ENCODE data around the gene ZSCAN2. TPM values are rescaled to one million over a fixed set of nuclear protein-coding genes. Genes with fewer than 3 reads are reported as not detected.
"Not testable (repeated sequence)": the region's sequence is repeated elsewhere in the genome, so short reads cannot be mapped to it uniquely, and the experiment has no call there.

Gene ZSCAN2
- 10 to 100 TPM; 23.6 to 31.3 TPM for total RNA-seq
- 18.8 TPM for polyA plus RNA-seq (2013, experiment 1 of 2)
- 18.4 TPM for polyA plus RNA-seq (2013, experiment 2 of 2)
- long read RNA-seq, experiment 1, partial matches to known transcripts: 1 of 4 reads
- long read RNA-seq, experiment 1, other reads (novel, unspliced or antisense): 1 of 4 reads
- long read RNA-seq, experiment 2, transcript ZSCAN2-214 (3 exons, 2,242 nt): major isoform, 7 of 17 reads
- long read RNA-seq, experiment 2, partial matches to known transcripts: 1 of 17 reads
- long read RNA-seq, experiment 2, other reads (novel, unspliced or antisense): 4 of 17 reads
- long read RNA-seq, experiment 3, transcript ZSCAN2-214 (3 exons, 2,242 nt): major isoform, 53 of 107 reads
- long read RNA-seq, experiment 3, transcript ZSCAN2-207 (3 exons, 3,813 nt): minor isoform, 24 of 107 reads
- long read RNA-seq, experiment 3, partial matches to known transcripts: 14 of 107 reads
- long read RNA-seq, experiment 3, other reads (novel, unspliced or antisense): 13 of 107 reads
- long read RNA-seq, experiment 4, transcript ZSCAN2-205 (3 exons, 906 nt): major isoform, 9 of 14 reads
- long read RNA-seq, experiment 4, partial matches to known transcripts: 0 of 14 reads
- long read RNA-seq, experiment 4, other reads (novel, unspliced or antisense): 4 of 14 reads

GRCh38 chr15:84600687-84601554 is at the start of gene ZSCAN2:
TSS of gene ZSCAN2 (plus strand) at chr15:84601009. CDS start at chr15:84603928, 2,919 bp downstream.
- Histone ChIP-seq H3K9me3 (ENCODE audit: control insufficient read depth, low read length) (no peaks in the 10 kb centered on the region), H3K27me3 (ENCODE audit: control insufficient read depth, insufficient read depth, low read length, poor library complexity, severe bottlenecking) (no peaks in the 10 kb centered on the region), H3K4me1 (ENCODE audit: control insufficient read depth, insufficient read depth, low read length) (no peaks in the 10 kb centered on the region), H3K9ac (ENCODE audit: extremely low read depth, low read length, poor library complexity, severe bottlenecking) (peak within 1 kb of the TSS; percentile 94), H3K4me3 (ENCODE audit: low read length) (peak within 1 kb of the TSS; percentile 98), H3K36me3 (ENCODE audit: control insufficient read depth, insufficient read depth, low read length) (peaks cover 21% of the 10 kb centered on the region), H3K27ac (ENCODE audit: low read depth, low read length) (peak within 1 kb of the TSS; percentile 93)
- 0 to 1% methylated on average over 18 to 68 of the region's 68 CpGs for WGBS, 2 experiments (ENCODE audit: insufficient coverage in 1 of 2, insufficient read length in 1 of 2)
- Mint-ChIP-seq H3K36me3 (ENCODE audit: low read depth) (peaks cover 23% of the 10 kb centered on the region), H3K9me3 (peaks cover 1% of the 10 kb centered on the region), H3K4me1 (peaks cover 19% of the 10 kb centered on the region), H3K4me3 (peak within 1 kb of the TSS; percentile 81), H3K27ac (peak within 1 kb of the TSS; percentile 91), H3K27me3 (ENCODE audit: insufficient read depth) (peaks cover 13% of the 10 kb centered on the region)
- peak; percentile 99 for DNase-seq
- TF ChIP-seq CTCF (conservative IDR thresholded peaks at IDR 0.05): no peak

GRCh38 chr15:84551624-84552023 is 49.2 kb upstream of the ZSCAN2 start:
- peaks cover 15% of the 10 kb centered on the region for H3K36me3 Mint-ChIP-seq (ENCODE audit: low read depth)
- H3K27me3 Mint-ChIP-seq (ENCODE audit: insufficient read depth); H3K27ac Mint-ChIP-seq; H3K27ac ChIP-seq (ENCODE audit: low read depth, low read length); H3K9ac ChIP-seq (ENCODE audit: extremely low read depth, low read length, poor library complexity, severe bottlenecking); H3K4me1 ChIP-seq (ENCODE audit: control insufficient read depth, insufficient read depth, low read length); H3K4me1 Mint-ChIP-seq; H3K27me3 ChIP-seq (ENCODE audit: control insufficient read depth, insufficient read depth, low read length, poor library complexity, severe bottlenecking); H3K4me3 Mint-ChIP-seq; H3K36me3 ChIP-seq (ENCODE audit: control insufficient read depth, insufficient read depth, low read length); H3K9me3 ChIP-seq (ENCODE audit: control insufficient read depth, low read length); H3K9me3 Mint-ChIP-seq; H3K4me3 ChIP-seq (ENCODE audit: low read length); DNase-seq: not testable (repeated sequence)
- 100% methylated on average over 1 of the region's 2 CpGs; no CpG with 5 or more reads in 1 of the 2 experiments for WGBS, 2 experiments (ENCODE audit: insufficient coverage in 1 of 2, insufficient read length in 1 of 2)

- Histone ChIP-seq H3K9me3 (ENCODE audit: control insufficient read depth, low read length) (no peaks in the 10 kb centered on the region), H3K9ac (ENCODE audit: extremely low read depth, low read length, poor library complexity, severe bottlenecking) (no peak overlapping the region), H3K4me1 (ENCODE audit: control insufficient read depth, insufficient read depth, low read length) (no peaks in the 10 kb centered on the region), H3K27ac (ENCODE audit: low read depth, low read length) (no peak overlapping the region), H3K27me3 (ENCODE audit: control insufficient read depth, insufficient read depth, low read length, poor library complexity, severe bottlenecking) (no peaks in the 10 kb centered on the region), H3K4me3 (ENCODE audit: low read length) (no peak overlapping the region), H3K36me3 (ENCODE audit: control insufficient read depth, insufficient read depth, low read length) (no peaks in the 10 kb centered on the region)
- Mint-ChIP-seq H3K27me3 (ENCODE audit: insufficient read depth) (no peaks in the 10 kb centered on the region), H3K9me3 (no peaks in the 10 kb centered on the region), H3K4me3 (no peak overlapping the region), H3K36me3 (ENCODE audit: low read depth) (peaks cover 17% of the 10 kb centered on the region), H3K27ac (no peak overlapping the region), H3K4me1 (peaks cover 3% of the 10 kb centered on the region)
- DNase-seq: no peak
- WGBS, 2 experiments (ENCODE audit: insufficient coverage in 1 of 2, insufficient read length in 1 of 2): 95 to 100% methylated on average over 1 of the region's 1 CpG
- TF ChIP-seq CTCF (conservative IDR thresholded peaks at IDR 0.05): no peak
Observed at GRCh38 chr15:84552896-84553295, 47.9 kb upstream of the ZSCAN2 start.

- H3K36me3 Mint-ChIP-seq (ENCODE audit: low read depth); H3K4me3 Mint-ChIP-seq; H3K4me1 ChIP-seq (ENCODE audit: control insufficient read depth, insufficient read depth, low read length); H3K27ac Mint-ChIP-seq; H3K27ac ChIP-seq (ENCODE audit: low read depth, low read length); H3K9me3 Mint-ChIP-seq; H3K36me3 ChIP-seq (ENCODE audit: control insufficient read depth, insufficient read depth, low read length); DNase-seq; H3K9ac ChIP-seq (ENCODE audit: extremely low read depth, low read length, poor library complexity, severe bottlenecking); H3K9me3 ChIP-seq (ENCODE audit: control insufficient read depth, low read length); H3K27me3 ChIP-seq (ENCODE audit: control insufficient read depth, insufficient read depth, low read length, poor library complexity, severe bottlenecking); H3K4me3 ChIP-seq (ENCODE audit: low read length); H3K27me3 Mint-ChIP-seq (ENCODE audit: insufficient read depth): not testable (repeated sequence)
- H3K4me1 Mint-ChIP-seq: peaks cover 16% of the 10 kb centered on the region
- WGBS, 2 experiments (ENCODE audit: insufficient coverage in 1 of 2, insufficient read length in 1 of 2): 100% methylated on average over 1 of the region's 3 CpGs; no CpG with 5 or more reads in 1 of the 2 experiments
Observed at GRCh38 chr15:84556690-84557089, 44.1 kb upstream of the ZSCAN2 start.

- not testable (repeated sequence) for H3K36me3 Mint-ChIP-seq (ENCODE audit: low read depth); DNase-seq; H3K9me3 Mint-ChIP-seq; H3K27me3 ChIP-seq (ENCODE audit: control insufficient read depth, insufficient read depth, low read length, poor library complexity, severe bottlenecking); H3K36me3 ChIP-seq (ENCODE audit: control insufficient read depth, insufficient read depth, low read length); H3K4me3 Mint-ChIP-seq; H3K27ac Mint-ChIP-seq; H3K9ac ChIP-seq (ENCODE audit: extremely low read depth, low read length, poor library complexity, severe bottlenecking); H3K9me3 ChIP-seq (ENCODE audit: control insufficient read depth, low read length); H3K27me3 Mint-ChIP-seq (ENCODE audit: insufficient read depth); H3K4me1 Mint-ChIP-seq; H3K27ac ChIP-seq (ENCODE audit: low read depth, low read length); H3K4me3 ChIP-seq (ENCODE audit: low read length); H3K4me1 ChIP-seq (ENCODE audit: control insufficient read depth, insufficient read depth, low read length)
- WGBS, 2 experiments (ENCODE audit: insufficient coverage in 1 of 2, insufficient read length in 1 of 2): 92% methylated on average over 6 of the region's 6 CpGs
Observed at GRCh38 chr15:84568021-84568420, 32.8 kb upstream of the ZSCAN2 start.
